ENCODE results near the gene NAV3. TPM values are rescaled to one million over a fixed set of nuclear protein-coding genes. Genes with fewer than 3 reads are reported as not detected.
A peak's percentile ranks its signal among the peaks of the same experiment; 100 is the strongest.

Gene NAV3
- total RNA-seq, 1 experiment from 2014 or later = 18.0 TPM

- ChIA-PET CTCF (no interaction called here), POLR2A (ENCODE audit: low non-redundant PET) (no interaction called here)
- no TSS peak for BruUV-seq (replicated peaks)
- H3K4me3 ChIP-seq (ENCODE audit: low read depth, low read length, poor library complexity, severe bottlenecking) = no peak overlapping the region
- DNase-seq (ENCODE audit: low spot score) = no peak
- intact Hi-C loops (cut with micrococcal nuclease; ENCODE audit: unreplicated experiment) = no loop called here
- H3K27ac ChIP-seq (ENCODE audit: low read depth, low read length, poor library complexity, severe bottlenecking) = no peak overlapping the region
- no peak for TF ChIP-seq EZH2 (IDR thresholded peaks at IDR 0.05; ENCODE audit: borderline replicate concordance, low read depth, low read length, poor library complexity, severe bottlenecking)
- TF ChIP-seq, protein P1, sequence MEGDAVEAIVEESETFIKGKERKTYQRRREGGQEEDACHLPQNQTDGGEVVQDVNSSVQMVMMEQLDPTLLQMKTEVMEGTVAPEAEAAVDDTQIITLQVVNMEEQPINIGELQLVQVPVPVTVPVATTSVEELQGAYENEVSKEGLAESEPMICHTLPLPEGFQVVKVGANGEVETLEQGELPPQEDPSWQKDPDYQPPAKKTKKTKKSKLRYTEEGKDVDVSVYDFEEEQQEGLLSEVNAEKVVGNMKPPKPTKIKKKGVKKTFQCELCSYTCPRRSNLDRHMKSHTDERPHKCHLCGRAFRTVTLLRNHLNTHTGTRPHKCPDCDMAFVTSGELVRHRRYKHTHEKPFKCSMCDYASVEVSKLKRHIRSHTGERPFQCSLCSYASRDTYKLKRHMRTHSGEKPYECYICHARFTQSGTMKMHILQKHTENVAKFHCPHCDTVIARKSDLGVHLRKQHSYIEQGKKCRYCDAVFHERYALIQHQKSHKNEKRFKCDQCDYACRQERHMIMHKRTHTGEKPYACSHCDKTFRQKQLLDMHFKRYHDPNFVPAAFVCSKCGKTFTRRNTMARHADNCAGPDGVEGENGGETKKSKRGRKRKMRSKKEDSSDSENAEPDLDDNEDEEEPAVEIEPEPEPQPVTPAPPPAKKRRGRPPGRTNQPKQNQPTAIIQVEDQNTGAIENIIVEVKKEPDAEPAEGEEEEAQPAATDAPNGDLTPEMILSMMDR (conservative IDR thresholded peaks at IDR 0.05; ENCODE audit: low read depth, low read length) = no peak
- H3K27me3 ChIP-seq (replicated peaks; ENCODE audit: insufficient read depth, low read depth, low read length, poor library complexity) = no peaks in the 10 kb centered on the region
- no peaks in the 10 kb centered on the region for H3K9me3 ChIP-seq (ENCODE audit: low read depth, low read length, poor library complexity, severe bottlenecking)
- H3K4me1 ChIP-seq (ENCODE audit: insufficient read depth, low read length, poor library complexity, severe bottlenecking) = peaks cover 6% of the 10 kb centered on the region
- no peaks in the 10 kb centered on the region for H3K36me3 ChIP-seq (ENCODE audit: insufficient read depth, low read length, poor library complexity, severe bottlenecking)
These were observed 5.3 kb downstream of the NAV3 start for GRCh38 chr12:77835969-77836368.

GRCh38 chr12:77837876-77838291 lies 7.2 kb downstream of the NAV3 start:
- TF ChIP-seq, protein P1 (conservative IDR thresholded peaks at IDR 0.05; ENCODE audit: low read depth, low read length) = no peak
- no peak for TF ChIP-seq EZH2 (IDR thresholded peaks at IDR 0.05; ENCODE audit: borderline replicate concordance, low read depth, low read length, poor library complexity, severe bottlenecking)
- no peak for DNase-seq (ENCODE audit: low spot score)
- intact Hi-C loops (cut with micrococcal nuclease; ENCODE audit: unreplicated experiment) = no loop called here
- ChIA-PET POLR2A (ENCODE audit: low non-redundant PET) (no interaction called here), CTCF (no interaction called here)
- BruUV-seq (replicated peaks) = no TSS peak
- no peaks in the 10 kb centered on the region for H3K36me3 ChIP-seq (ENCODE audit: insufficient read depth, low read length, poor library complexity, severe bottlenecking)
- H3K4me1 ChIP-seq (ENCODE audit: insufficient read depth, low read length, poor library complexity, severe bottlenecking) = peaks cover 5% of the 10 kb centered on the region
- no peak overlapping the region for H3K27ac ChIP-seq (ENCODE audit: low read depth, low read length, poor library complexity, severe bottlenecking)
- no peaks in the 10 kb centered on the region for H3K27me3 ChIP-seq (replicated peaks; ENCODE audit: insufficient read depth, low read depth, low read length, poor library complexity)
- no peaks in the 10 kb centered on the region for H3K9me3 ChIP-seq (ENCODE audit: low read depth, low read length, poor library complexity, severe bottlenecking)
- H3K4me3 ChIP-seq (ENCODE audit: low read depth, low read length, poor library complexity, severe bottlenecking) = no peak overlapping the region

DNA sequence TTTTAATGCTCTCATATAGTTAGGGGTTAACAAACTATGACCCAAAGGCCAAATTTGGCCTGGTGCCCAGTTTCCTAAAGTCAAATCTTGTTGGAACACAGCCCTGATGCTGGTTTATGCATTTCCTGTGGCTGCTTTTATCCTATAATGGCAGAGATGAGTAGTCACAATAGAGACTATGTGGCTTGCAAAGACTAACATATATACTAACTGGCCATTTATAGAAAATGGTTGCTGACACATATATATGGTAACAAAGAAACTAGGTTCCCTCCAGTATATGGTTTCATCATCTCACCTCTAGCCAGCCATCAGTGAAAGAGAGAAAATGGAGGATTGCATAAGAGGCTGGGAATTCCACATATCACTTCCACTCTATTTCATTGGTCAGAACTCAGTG lies 10.8 kb downstream of the NAV3 start:
- H3K27me3 ChIP-seq (replicated peaks; ENCODE audit: insufficient read depth, low read depth, low read length, poor library complexity) = no peaks in the 10 kb centered on the region
- BruUV-seq (replicated peaks) = no TSS peak
- ChIA-PET POLR2A (ENCODE audit: low non-redundant PET) (no interaction called here), CTCF (no interaction called here)
- H3K4me3 ChIP-seq (ENCODE audit: low read depth, low read length, poor library complexity, severe bottlenecking) = no peak overlapping the region
- no peak overlapping the region for H3K27ac ChIP-seq (ENCODE audit: low read depth, low read length, poor library complexity, severe bottlenecking)
- H3K4me1 ChIP-seq (ENCODE audit: insufficient read depth, low read length, poor library complexity, severe bottlenecking) = peaks cover 12% of the 10 kb centered on the region
- no peaks in the 10 kb centered on the region for H3K9me3 ChIP-seq (ENCODE audit: low read depth, low read length, poor library complexity, severe bottlenecking)
- intact Hi-C loops (cut with micrococcal nuclease; ENCODE audit: unreplicated experiment) = no loop called here
- peak; percentile 43 for DNase-seq (ENCODE audit: low spot score)
- TF ChIP-seq, protein P1 (conservative IDR thresholded peaks at IDR 0.05; ENCODE audit: low read depth, low read length) = no peak
- no peak for TF ChIP-seq EZH2 (IDR thresholded peaks at IDR 0.05; ENCODE audit: borderline replicate concordance, low read depth, low read length, poor library complexity, severe bottlenecking)
- H3K36me3 ChIP-seq (ENCODE audit: insufficient read depth, low read length, poor library complexity, severe bottlenecking) = no peaks in the 10 kb centered on the region

All from A673 (cell line).